IPS-18c (cell line): ENCODE data around the gene CYP4V2.

Experiments
- H3K4me3 ChIP-seq: 2 replicates; pipeline ENCODE4 v1.7.0; 2013; ENCODE audit warnings: low read depth, mild to moderate bottlenecking, low read length, moderate library complexity; ENCODE audit not compliant: insufficient read depth
- H3K9me3 ChIP-seq: one replicate; pipeline ENCODE4 v1.6.1; 2013; ENCODE audit warnings: mild to moderate bottlenecking, low read length, moderate library complexity; ENCODE audit not compliant: control insufficient read depth, insufficient read depth

CYP4V2 gene

DNA sequence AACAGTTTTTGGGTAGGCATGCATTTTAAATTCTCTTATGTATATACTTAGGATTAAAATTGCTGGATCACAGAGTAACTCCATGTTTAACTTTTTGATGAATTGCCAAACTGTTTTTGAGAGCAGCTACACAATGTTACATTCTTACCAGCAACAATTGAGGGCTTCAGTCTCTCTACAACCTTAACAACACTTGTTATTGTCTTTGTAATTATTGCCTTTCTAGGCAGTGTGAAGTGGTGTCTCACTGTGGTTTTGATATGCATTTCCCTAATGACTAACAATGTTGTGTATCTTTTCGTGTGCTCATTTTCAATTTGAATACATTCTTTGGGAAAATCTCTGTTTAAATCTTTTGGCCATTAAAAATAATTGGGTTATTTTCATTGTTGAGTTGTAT, 57.3 kb downstream of the CYP4V2 start:
- H3K4me3 ChIP-seq, result no peak overlapping the region

DNA sequence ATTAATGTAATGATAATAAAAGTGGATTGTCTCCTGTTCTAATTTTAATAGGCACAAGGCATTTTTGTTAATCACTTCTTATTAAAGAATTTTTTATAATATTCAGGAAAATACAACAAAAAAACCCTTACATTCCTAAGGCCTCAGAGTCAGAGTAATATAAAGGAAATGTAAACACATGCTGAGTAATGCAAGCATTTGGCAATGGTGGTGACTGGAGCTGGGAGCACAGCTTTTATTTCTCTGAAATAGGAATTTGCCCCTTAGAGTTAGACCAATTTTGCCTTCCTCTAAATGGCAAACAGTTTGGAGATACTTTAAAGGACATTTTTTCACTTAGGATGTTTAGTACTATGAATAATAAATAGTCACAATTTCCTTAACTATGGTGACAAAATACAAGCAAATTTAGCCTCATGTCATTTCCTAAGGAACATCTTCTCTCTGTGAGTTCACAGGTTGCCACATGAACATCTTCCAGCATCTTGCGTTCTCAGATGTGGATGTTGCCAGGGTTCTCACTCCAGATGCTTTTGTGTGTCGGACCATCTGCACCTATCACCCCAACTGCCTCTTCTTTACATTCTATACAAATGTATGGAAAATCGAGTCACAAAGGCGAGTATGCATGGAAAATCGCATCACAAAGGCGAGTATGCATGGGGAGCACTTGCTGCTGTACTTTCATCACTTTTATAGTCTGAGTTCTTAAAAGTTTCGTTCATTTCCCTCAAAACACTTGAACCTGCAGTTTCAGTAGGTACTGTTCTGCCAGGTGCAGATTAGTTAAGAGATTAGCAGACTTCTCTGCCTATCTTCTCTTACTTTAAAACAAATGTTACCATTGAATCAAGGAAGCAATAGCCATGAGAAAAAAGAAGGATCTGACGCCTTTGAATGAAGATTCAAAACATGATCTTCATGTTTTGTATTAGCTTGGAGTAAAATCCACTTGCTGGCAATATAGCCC, 58.7 kb downstream of the CYP4V2 start:
- no peaks in the 10 kb centered on the region for H3K9me3 ChIP-seq

More for the DNA sequence above, 57.3 kb downstream of the CYP4V2 start:
- no peaks in the 10 kb centered on the region for H3K9me3 ChIP-seq

GRCh38 chr4:186250760-186251159, 59.4 kb downstream of the CYP4V2 start:
- Histone ChIP-seq H3K4me3 (no peak overlapping the region), H3K9me3 (no peaks in the 10 kb centered on the region)

More for the DNA sequence above, 58.7 kb downstream of the CYP4V2 start:
- H3K4me3 ChIP-seq, result no peak overlapping the region

- Histone ChIP-seq H3K4me3 (no peak overlapping the region), H3K9me3 (no peaks in the 10 kb centered on the region)
Observed at GRCh38 chr4:186255122-186255521, 63.8 kb downstream of the CYP4V2 start.

DNA sequence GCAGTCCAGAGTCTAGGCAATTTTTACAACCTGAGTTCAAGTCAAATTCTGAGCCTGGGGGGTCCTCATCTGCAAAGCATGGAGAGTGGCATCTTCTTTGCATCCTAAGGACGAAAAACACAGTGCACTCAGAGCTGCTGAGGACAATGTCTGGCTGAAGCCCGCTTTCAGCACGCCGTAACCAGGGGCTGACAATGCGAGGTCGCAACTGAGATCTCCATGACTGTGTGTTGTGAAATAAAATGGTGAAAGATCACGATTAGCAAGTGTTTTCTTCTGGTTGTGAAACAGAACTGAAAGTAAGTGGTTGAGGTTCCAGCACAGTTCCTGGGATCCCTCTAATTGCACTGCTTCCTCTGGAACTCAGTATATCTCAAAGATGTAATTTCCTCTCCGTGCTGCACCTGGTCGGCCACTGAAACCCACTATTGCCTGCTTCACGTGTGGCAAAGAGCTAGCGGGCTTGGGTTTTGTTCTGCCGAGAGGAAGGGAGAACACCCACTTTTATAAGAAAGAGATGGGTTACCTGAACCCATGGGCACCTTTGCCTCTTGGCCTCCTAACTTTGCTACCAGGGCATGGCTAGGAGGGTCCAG, 66.9 kb downstream of the CYP4V2 start:
- Histone ChIP-seq H3K9me3 (no peaks in the 10 kb centered on the region), H3K4me3 (no peak overlapping the region)

GRCh38 chr4:186260117-186260503, 68.7 kb downstream of the CYP4V2 start:
- no peak overlapping the region; the same call in 1 of the 2 replicates for H3K4me3 ChIP-seq
- no peaks in the 10 kb centered on the region for H3K9me3 ChIP-seq
